Neural cell (in vitro differentiated cells): ENCODE measurements around the gene DIAPH2. TPM values are rescaled to one million over a fixed set of nuclear protein-coding genes. Genes with fewer than 3 reads are reported as not detected.

Experiments used
- H2AFZ ChIP-seq: fragments of 200-600, 300-800 bp; sonication (generic), shearing (Covaris generic); 2 replicates; pipeline ENCODE4 v1.6.0; 2014; ENCODE audit warnings: low read depth, mild to moderate bottlenecking, antibody characterized with exemption, low read length, moderate library complexity
- H3F3A ChIP-seq: fragments of 200-600 bp; shearing (Covaris generic); 2 replicates; pipeline ENCODE4 v1.6.1; 2016; ENCODE audit warnings: mild to moderate bottlenecking, moderate library complexity, mixed read lengths, antibody characterized with exemption, low read length; ENCODE audit not compliant: insufficient read depth, poor library complexity, severe bottlenecking
- H3K27ac ChIP-seq: fragments of 200-600, 300-800 bp; sonication (generic), shearing (Covaris generic); 2 replicates; pipeline ENCODE4 v1.5.1; 2014; ENCODE audit warnings: mild to moderate bottlenecking, low read length, moderate library complexity
- H3K27me3 ChIP-seq: fragments of 300-800, 200-600 bp; sonication (generic), shearing (Covaris generic); 2 replicates; pipeline ENCODE4 v1.6.0; 2014; ENCODE audit warnings: mild to moderate bottlenecking, low read depth, low read length, moderate library complexity; ENCODE audit not compliant: insufficient read depth
- H3K36me3 ChIP-seq: fragments of 300-800, 200-600 bp; sonication (generic), shearing (Covaris generic); 2 replicates; pipeline ENCODE4 v1.5.1; 2014; ENCODE audit warnings: mild to moderate bottlenecking, antibody characterized with exemption, low read length, moderate library complexity; ENCODE audit not compliant: insufficient read depth
- H3K4me2 ChIP-seq: fragments of 300-800, 200-600 bp; sonication (generic), shearing (Covaris generic); 2 replicates; pipeline ENCODE4 v1.6.0; 2014; ENCODE audit warnings: mild to moderate bottlenecking, low read length
- H3K4me3 ChIP-seq: fragments of 300-800, 200-600 bp; sonication (generic), shearing (Covaris generic); 2 replicates; pipeline ENCODE4 v1.5.1; 2014; ENCODE audit warnings: mild to moderate bottlenecking, low read length, moderate library complexity
- H3K79me2 ChIP-seq: fragments of 200-600 bp; shearing (Covaris generic); replicated peaks from 2 replicates; pipeline ENCODE4 v1.6.0; 2014; ENCODE audit warnings: mild to moderate bottlenecking, low read length, moderate library complexity; ENCODE audit not compliant: insufficient read depth
- H3K9ac ChIP-seq: fragments of 300-800, 200-600 bp; sonication (generic), shearing (Covaris generic); 2 replicates; pipeline ENCODE4 v1.6.1; 2016; ENCODE audit warnings: mild to moderate bottlenecking, low read length, mixed read lengths
- H3K9me2 ChIP-seq: fragments of 200-600 bp; shearing (Covaris generic); 2 replicates; pipeline ENCODE4 v1.6.1; 2016; ENCODE audit warnings: mild to moderate bottlenecking, low read length, mixed read lengths; ENCODE audit not compliant: insufficient read depth
- H3K9me3 ChIP-seq: fragments of 200-600, 300-800 bp; sonication (generic), shearing (Covaris generic); 2 replicates; pipeline ENCODE4 v1.6.1; 2016; ENCODE audit warnings: mild to moderate bottlenecking, mixed run types, low read length, moderate library complexity, mixed read lengths
- H4K20me1 ChIP-seq: fragments of 200-600 bp; shearing (Covaris generic); 2 replicates; pipeline ENCODE4 v1.6.1; 2016; ENCODE audit warnings: mild to moderate bottlenecking, mixed run types; ENCODE audit not compliant: insufficient read depth
- EP300 ChIP-seq: fragments of 450-650 bp; conservative IDR thresholded peaks from 2 replicates; pipeline ENCODE4 v1.6.1; 2014; ENCODE audit warnings: antibody characterized with exemption, mild to moderate bottlenecking, moderate library complexity; ENCODE audit not compliant: poor library complexity, severe bottlenecking
- EZH2 ChIP-seq: fragments of 200-600, 300-800 bp; shearing (Covaris generic), sonication (generic); IDR thresholded peaks from 2 replicates; pipeline ENCODE4 v1.6.1; 2014; ENCODE audit warnings: antibody characterized with exemption, low read length, borderline replicate concordance, mild to moderate bottlenecking; ENCODE audit not compliant: insufficient read depth, poor library complexity, severe bottlenecking
- MXI1 ChIP-seq: fragments of 450-650 bp; conservative IDR thresholded peaks from 2 replicates; pipeline ENCODE4 v1.6.1; 2014; ENCODE audit warnings: antibody characterized with exemption, mild to moderate bottlenecking; ENCODE audit not compliant: poor library complexity, severe bottlenecking
- POLR2AphosphoS5 ChIP-seq: IDR thresholded peaks from 2 replicates; pipeline ENCODE4 v1.6.1; 2012
- RAD21 ChIP-seq: fragments of 450-650 bp; conservative IDR thresholded peaks from 2 replicates; pipeline ENCODE4 v1.6.1; 2014; ENCODE audit warnings: antibody characterized with exemption, mild to moderate bottlenecking, moderate library complexity
- SMC3 ChIP-seq: fragments of 450-650 bp; conservative IDR thresholded peaks from 2 replicates; pipeline ENCODE4 v1.6.1; 2014; ENCODE audit warnings: antibody characterized with exemption, mild to moderate bottlenecking, moderate library complexity; ENCODE audit not compliant: poor library complexity
- TAF1 ChIP-seq: IDR thresholded peaks from 2 replicates; pipeline ENCODE4 v1.6.1; 2012; ENCODE audit warnings: low read depth
- polyA plus RNA-seq: library from polyadenylated mRNA; depleted of rRNA; stranded (reverse); fragments of >200 nt; gene quantifications from 2 replicates; pipeline ENCODE4 v1.2.3, GENCODE V29; 2014
- TF ChIP-seq, protein P1 (sequence below): fragments of 450-650 bp; IDR thresholded peaks from 2 replicates; pipeline ENCODE4 v1.5.1; 2014; ENCODE audit warnings: antibody characterized with exemption, mild to moderate bottlenecking, moderate library complexity; ENCODE audit not compliant: poor library complexity, severe bottlenecking
- TF ChIP-seq, protein P2 (sequence below): IDR thresholded peaks from 2 replicates; pipeline ENCODE4 v1.6.1; 2012; ENCODE audit warnings: borderline replicate concordance

DIAPH2 gene
- polyA plus RNA-seq, 1 donor from 2014 or later: 0.07 TPM

DNA sequence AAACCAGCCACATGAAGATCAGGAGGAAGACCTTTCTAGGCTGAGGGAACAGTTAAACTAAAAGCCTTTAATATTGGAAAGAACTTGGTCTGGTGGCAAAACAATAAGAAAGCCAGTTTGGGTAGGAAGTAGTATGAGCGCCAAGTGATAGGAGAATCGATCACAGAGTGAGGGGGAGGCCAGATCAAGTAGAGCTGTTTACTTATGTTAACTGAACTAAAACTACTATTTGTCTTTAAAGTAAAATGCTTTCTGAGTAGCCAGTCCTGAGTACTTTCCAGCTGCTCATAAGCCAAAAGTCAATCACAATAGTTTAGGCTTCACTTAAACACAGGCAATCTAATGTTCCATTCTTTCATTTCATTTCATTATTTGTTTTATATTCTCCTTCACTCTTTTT lies 136.3 kb downstream of the DIAPH2 start:
- Histone ChIP-seq H3K27me3 (no peaks in the 10 kb centered on the region), H3K36me3 (no peaks in the 10 kb centered on the region), H3K9ac (no peak overlapping the region), H3K9me3 (no peaks in the 10 kb centered on the region), H3K27ac (no peak overlapping the region), H3K4me2 (no peak overlapping the region), H3K4me3 (no peak overlapping the region), H4K20me1 (no peaks in the 10 kb centered on the region), H3F3A (no peaks in the 10 kb centered on the region), H3K79me2 (no peaks in the 10 kb centered on the region), H3K9me2 (no peaks in the 10 kb centered on the region), H2AFZ (no peak overlapping the region)
- TF ChIP-seq EZH2 (no peak), MXI1 (no peak), RAD21 (no peak), EP300 (no peak)
- TF ChIP-seq, protein P1, sequence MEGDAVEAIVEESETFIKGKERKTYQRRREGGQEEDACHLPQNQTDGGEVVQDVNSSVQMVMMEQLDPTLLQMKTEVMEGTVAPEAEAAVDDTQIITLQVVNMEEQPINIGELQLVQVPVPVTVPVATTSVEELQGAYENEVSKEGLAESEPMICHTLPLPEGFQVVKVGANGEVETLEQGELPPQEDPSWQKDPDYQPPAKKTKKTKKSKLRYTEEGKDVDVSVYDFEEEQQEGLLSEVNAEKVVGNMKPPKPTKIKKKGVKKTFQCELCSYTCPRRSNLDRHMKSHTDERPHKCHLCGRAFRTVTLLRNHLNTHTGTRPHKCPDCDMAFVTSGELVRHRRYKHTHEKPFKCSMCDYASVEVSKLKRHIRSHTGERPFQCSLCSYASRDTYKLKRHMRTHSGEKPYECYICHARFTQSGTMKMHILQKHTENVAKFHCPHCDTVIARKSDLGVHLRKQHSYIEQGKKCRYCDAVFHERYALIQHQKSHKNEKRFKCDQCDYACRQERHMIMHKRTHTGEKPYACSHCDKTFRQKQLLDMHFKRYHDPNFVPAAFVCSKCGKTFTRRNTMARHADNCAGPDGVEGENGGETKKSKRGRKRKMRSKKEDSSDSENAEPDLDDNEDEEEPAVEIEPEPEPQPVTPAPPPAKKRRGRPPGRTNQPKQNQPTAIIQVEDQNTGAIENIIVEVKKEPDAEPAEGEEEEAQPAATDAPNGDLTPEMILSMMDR: no peak

DNA sequence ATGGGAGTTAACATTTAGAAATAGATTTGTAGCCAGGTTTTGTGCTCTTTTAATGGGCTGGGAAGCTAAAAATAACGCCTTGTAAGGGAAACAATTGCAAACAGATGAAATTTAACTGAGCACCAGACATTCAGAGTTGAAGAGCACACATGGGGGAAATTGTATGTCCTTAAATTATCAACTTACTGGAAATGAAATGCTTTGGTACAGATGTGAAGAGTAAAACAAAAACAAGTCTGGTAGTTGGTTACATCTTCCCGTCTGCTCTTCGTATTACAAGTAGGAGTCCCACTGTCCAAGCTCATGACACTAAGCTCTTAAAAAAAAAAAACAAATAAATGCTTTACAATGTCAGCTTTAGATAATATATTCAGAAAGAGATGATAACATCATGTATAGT lies 139.5 kb downstream of the DIAPH2 start:
- no peak overlapping the region for H3K27ac ChIP-seq
- H3K27me3 ChIP-seq: no peaks in the 10 kb centered on the region
- H3K9me2 ChIP-seq: no peaks in the 10 kb centered on the region
- no peaks in the 10 kb centered on the region for H3K79me2 ChIP-seq
- H3K36me3 ChIP-seq: no peaks in the 10 kb centered on the region
- H4K20me1 ChIP-seq: no peaks in the 10 kb centered on the region
- H3F3A ChIP-seq: no peaks in the 10 kb centered on the region
- H3K4me3 ChIP-seq: no peak overlapping the region
- H3K4me2 ChIP-seq: no peak overlapping the region
- no peak overlapping the region for H3K9ac ChIP-seq
- no peaks in the 10 kb centered on the region for H3K9me3 ChIP-seq
- no peak overlapping the region for H2AFZ ChIP-seq
- TF ChIP-seq RAD21: no peak
- no peak for TF ChIP-seq MXI1

DNA sequence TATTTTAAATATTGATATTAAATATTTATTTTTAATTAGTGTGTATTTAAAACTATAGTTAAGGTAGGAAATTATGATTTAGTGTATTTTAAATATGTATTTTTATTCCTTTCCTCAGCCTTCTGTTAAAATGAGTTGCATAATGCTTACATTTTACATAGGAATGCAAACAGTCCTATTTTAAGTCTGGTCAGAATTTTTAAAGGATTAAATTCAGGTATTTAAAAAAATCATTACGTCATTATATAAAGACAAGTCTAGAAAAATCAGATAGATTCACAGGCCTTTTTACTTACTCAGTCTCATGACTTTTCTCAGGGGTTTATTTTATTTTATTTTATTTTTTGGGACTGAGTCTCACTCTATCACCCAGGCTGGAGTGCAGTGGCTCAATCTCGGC lies 148.7 kb downstream of the DIAPH2 start:
- Histone ChIP-seq H3K4me2 (no peak overlapping the region), H3K9ac (no peak overlapping the region), H3K27ac (no peak overlapping the region), H4K20me1 (no peaks in the 10 kb centered on the region), H2AFZ (no peak overlapping the region), H3K4me3 (no peak overlapping the region), H3K27me3 (no peaks in the 10 kb centered on the region), H3K36me3 (no peaks in the 10 kb centered on the region), H3K9me3 (no peaks in the 10 kb centered on the region), H3F3A (no peaks in the 10 kb centered on the region), H3K79me2 (no peaks in the 10 kb centered on the region), H3K9me2 (no peaks in the 10 kb centered on the region)
- TF ChIP-seq SMC3: no peak
- TF ChIP-seq, protein P1: no peak
- no peak for TF ChIP-seq RAD21
- no peak for TF ChIP-seq POLR2AphosphoS5
- TF ChIP-seq EP300: no peak
- no peak for TF ChIP-seq MXI1
- no peak for TF ChIP-seq EZH2
- TF ChIP-seq, protein P2, sequence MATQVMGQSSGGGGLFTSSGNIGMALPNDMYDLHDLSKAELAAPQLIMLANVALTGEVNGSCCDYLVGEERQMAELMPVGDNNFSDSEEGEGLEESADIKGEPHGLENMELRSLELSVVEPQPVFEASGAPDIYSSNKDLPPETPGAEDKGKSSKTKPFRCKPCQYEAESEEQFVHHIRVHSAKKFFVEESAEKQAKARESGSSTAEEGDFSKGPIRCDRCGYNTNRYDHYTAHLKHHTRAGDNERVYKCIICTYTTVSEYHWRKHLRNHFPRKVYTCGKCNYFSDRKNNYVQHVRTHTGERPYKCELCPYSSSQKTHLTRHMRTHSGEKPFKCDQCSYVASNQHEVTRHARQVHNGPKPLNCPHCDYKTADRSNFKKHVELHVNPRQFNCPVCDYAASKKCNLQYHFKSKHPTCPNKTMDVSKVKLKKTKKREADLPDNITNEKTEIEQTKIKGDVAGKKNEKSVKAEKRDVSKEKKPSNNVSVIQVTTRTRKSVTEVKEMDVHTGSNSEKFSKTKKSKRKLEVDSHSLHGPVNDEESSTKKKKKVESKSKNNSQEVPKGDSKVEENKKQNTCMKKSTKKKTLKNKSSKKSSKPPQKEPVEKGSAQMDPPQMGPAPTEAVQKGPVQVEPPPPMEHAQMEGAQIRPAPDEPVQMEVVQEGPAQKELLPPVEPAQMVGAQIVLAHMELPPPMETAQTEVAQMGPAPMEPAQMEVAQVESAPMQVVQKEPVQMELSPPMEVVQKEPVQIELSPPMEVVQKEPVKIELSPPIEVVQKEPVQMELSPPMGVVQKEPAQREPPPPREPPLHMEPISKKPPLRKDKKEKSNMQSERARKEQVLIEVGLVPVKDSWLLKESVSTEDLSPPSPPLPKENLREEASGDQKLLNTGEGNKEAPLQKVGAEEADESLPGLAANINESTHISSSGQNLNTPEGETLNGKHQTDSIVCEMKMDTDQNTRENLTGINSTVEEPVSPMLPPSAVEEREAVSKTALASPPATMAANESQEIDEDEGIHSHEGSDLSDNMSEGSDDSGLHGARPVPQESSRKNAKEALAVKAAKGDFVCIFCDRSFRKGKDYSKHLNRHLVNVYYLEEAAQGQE: no peak
- TF ChIP-seq TAF1: no peak
